Activated CD4-positive, alpha-beta T cell treated with anti-CD3 and anti-CD28 coated beads, Interleukin-2, amount 10 ng/mL, durations not matched to agents 7 days and 5 days (primary cell): ENCODE data around the gene AGBL1. TPM values are rescaled to one million over a fixed set of nuclear protein-coding genes. Genes with fewer than 3 reads are reported as not detected.

Experiments
- CTCF ChIA-PET: fragments of 350-600 bp; sonication (Branson Sonifier 250); formaldehyde crosslinking; loops from one replicate; lab custom pipeline; 2021; ENCODE audit warnings: antibody characterized with exemption; lab: Charles Lee
- POLR2A ChIA-PET: fragments of 350-600 bp; sonication (Branson Sonifier 250); formaldehyde crosslinking; loops from one replicate; lab custom pipeline; 2021; ENCODE audit warnings: antibody characterized with exemption; lab: Charles Lee
- DNase-seq: peaks from one replicate; pipeline ENCODE4 v3.0.0-alpha.2; 2020
- H3K27ac Mint-ChIP-seq: one replicate; pipeline ENCODE4 v1.8.0; 2021; ENCODE audit warnings: mild to moderate bottlenecking, moderate library complexity, mixed read lengths
- H3K27me3 Mint-ChIP-seq: one replicate; pipeline ENCODE4 v1.8.0; 2021; ENCODE audit warnings: mixed read lengths
- H3K36me3 Mint-ChIP-seq: one replicate; pipeline ENCODE4 v1.8.0; 2021; ENCODE audit warnings: low read depth, mixed read lengths
- H3K4me1 Mint-ChIP-seq: one replicate; pipeline ENCODE4 v1.8.0; 2021; ENCODE audit warnings: mixed read lengths
- H3K4me3 Mint-ChIP-seq: one replicate; pipeline ENCODE4 v1.8.0; 2021; ENCODE audit warnings: mild to moderate bottlenecking, moderate library complexity, mixed read lengths
- H3K9me3 Mint-ChIP-seq: one replicate; pipeline ENCODE4 v1.8.0; 2021; ENCODE audit warnings: mixed read lengths
- total RNA-seq, 2 experiments: library from RNA; stranded (reverse); gene quantifications; one replicate each; pipeline ENCODE4 v1.2.3, GENCODE V29; 2021

AGBL1 gene
- total RNA-seq, 2 experiments from 2014 or later, result not detected

DNA sequence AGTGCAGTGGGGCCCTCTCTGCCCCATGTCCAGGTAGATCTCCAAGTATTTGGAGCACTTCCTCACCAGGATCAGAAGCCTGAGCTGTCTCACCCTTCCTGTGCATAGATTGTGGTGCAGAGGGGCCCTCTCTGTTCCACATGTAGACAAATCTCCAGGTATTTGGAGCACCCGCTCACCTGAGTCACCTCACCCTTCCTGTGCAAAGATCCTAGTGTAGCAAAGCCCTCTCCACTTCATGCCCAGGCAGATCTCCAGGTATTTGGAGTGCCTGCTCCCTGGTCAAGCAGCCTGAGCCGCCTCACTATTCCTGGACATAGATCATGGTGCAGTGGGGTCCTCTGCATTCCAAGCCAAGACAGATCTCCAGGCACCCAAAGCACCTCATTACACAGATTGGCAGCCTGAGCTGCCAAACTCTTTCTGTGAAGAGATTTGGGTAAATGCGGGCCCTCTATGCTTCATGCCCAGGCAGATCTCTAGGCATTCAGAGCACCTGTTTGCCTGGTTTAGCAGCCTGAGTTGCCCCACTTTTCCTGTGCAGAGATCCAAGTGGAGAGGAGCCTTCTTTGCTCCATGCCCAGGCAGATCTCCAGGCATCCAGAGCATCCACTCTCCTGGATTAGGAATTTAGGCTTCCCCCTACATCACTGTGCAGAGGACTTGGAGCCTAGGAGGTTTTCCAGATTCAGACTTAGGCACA is 249.8 kb downstream of the AGBL1 start:
- CTCF ChIA-PET, result no interaction called here

GRCh38 chr15:86333819-86334218 is 254.1 kb downstream of the AGBL1 start:
- no peaks in the 10 kb centered on the region for H3K4me1 Mint-ChIP-seq
- no peak overlapping the region for H3K4me3 Mint-ChIP-seq
- no peak for DNase-seq
- H3K27me3 Mint-ChIP-seq, result no peaks in the 10 kb centered on the region
- peaks cover 14% of the 10 kb centered on the region for H3K9me3 Mint-ChIP-seq
- ChIA-PET CTCF (no interaction called here), POLR2A (no interaction called here)
- no peak overlapping the region for H3K27ac Mint-ChIP-seq
- no peaks in the 10 kb centered on the region for H3K36me3 Mint-ChIP-seq

More for the DNA sequence above, 249.8 kb downstream of the AGBL1 start:
- no peak overlapping the region for H3K27ac Mint-ChIP-seq
- H3K36me3 Mint-ChIP-seq, result no peaks in the 10 kb centered on the region
- no peak overlapping the region for H3K4me3 Mint-ChIP-seq
- H3K27me3 Mint-ChIP-seq, result no peaks in the 10 kb centered on the region
- no peaks in the 10 kb centered on the region for H3K4me1 Mint-ChIP-seq
- POLR2A ChIA-PET, result no interaction called here
- DNase-seq, result no peak
- H3K9me3 Mint-ChIP-seq, result peaks cover 13% of the 10 kb centered on the region

GRCh38 chr15:86336051-86336788 is 256.5 kb downstream of the AGBL1 start:
- POLR2A ChIA-PET, result no interaction called here
- no peak for DNase-seq
- no peak overlapping the region for H3K27ac Mint-ChIP-seq
- H3K36me3 Mint-ChIP-seq, result no peaks in the 10 kb centered on the region
- no peaks in the 10 kb centered on the region for H3K4me1 Mint-ChIP-seq
- no peaks in the 10 kb centered on the region for H3K27me3 Mint-ChIP-seq
- CTCF ChIA-PET, result interaction anchor here (0.6 kb wide), 1 partner anchor 630 kb away, joined by 3 read pairs; no protein-coding TSS in a partner anchor
- no peak overlapping the region for H3K4me3 Mint-ChIP-seq
- H3K9me3 Mint-ChIP-seq, result peaks cover 5% of the 10 kb centered on the region

DNA sequence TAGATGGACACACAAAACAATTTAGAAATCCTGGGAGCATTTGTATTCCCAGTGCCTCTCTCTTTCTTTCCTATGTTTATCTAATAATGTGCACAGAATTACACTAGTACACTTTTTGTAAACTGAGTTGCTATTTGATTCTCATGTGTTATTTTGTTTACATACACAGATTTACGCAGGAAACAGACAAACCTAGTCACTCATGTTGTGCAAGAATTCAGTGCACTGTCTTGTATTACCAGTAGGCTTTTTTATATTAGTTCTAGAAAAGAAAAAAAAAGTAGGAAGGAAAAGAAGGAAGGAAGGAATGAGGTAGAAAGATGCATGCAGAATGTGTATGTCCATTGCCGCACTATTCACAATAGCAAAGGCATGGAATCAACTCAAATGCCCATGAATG is 257.4 kb downstream of the AGBL1 start:
- CTCF ChIA-PET, result interaction anchor here (0.6 kb wide), 1 partner anchor 629 kb away, joined by 3 read pairs; no protein-coding TSS in a partner anchor
- no peaks in the 10 kb centered on the region for H3K36me3 Mint-ChIP-seq
- POLR2A ChIA-PET, result no interaction called here
- no peak overlapping the region for H3K4me3 Mint-ChIP-seq
- no peaks in the 10 kb centered on the region for H3K4me1 Mint-ChIP-seq
- H3K9me3 Mint-ChIP-seq, result peaks cover 3% of the 10 kb centered on the region
- no peak for DNase-seq
- H3K27me3 Mint-ChIP-seq, result no peaks in the 10 kb centered on the region
- no peak overlapping the region for H3K27ac Mint-ChIP-seq

DNA sequence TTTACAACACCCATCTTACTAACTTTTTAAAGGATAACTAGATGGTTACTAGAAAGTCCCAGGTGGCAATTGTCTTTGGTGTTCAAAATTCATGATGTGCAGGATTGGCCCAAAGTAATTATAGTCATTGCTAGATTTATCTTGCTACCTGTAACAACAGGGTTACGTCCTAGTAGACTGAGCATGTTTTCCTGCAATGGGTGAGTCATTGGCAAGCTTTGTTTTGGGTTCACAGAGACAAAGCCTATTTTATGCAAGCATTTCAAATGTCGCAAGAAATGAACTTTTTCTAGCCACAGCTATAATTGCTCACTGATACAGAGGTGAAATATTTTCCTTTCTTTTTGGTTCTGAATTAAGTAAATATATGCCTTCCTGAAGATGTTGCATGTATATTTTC is 267.6 kb downstream of the AGBL1 start:
- ChIA-PET CTCF (no interaction called here), POLR2A (no interaction called here)
- Mint-ChIP-seq H3K27ac (no peak overlapping the region), H3K27me3 (no peaks in the 10 kb centered on the region), H3K4me1 (no peaks in the 10 kb centered on the region), H3K4me3 (no peak overlapping the region), H3K36me3 (no peaks in the 10 kb centered on the region), H3K9me3 (no peaks in the 10 kb centered on the region)
- no peak for DNase-seq

- no peak for DNase-seq
- ChIA-PET POLR2A (no interaction called here), CTCF (no interaction called here)
- no peak overlapping the region for H3K4me3 Mint-ChIP-seq
- no peaks in the 10 kb centered on the region for H3K27me3 Mint-ChIP-seq
- no peak overlapping the region for H3K27ac Mint-ChIP-seq
- H3K36me3 Mint-ChIP-seq, result no peaks in the 10 kb centered on the region
- H3K9me3 Mint-ChIP-seq, result no peaks in the 10 kb centered on the region
- no peaks in the 10 kb centered on the region for H3K4me1 Mint-ChIP-seq
These were observed 269.9 kb downstream of the AGBL1 start for GRCh38 chr15:86349565-86349964.

DNA sequence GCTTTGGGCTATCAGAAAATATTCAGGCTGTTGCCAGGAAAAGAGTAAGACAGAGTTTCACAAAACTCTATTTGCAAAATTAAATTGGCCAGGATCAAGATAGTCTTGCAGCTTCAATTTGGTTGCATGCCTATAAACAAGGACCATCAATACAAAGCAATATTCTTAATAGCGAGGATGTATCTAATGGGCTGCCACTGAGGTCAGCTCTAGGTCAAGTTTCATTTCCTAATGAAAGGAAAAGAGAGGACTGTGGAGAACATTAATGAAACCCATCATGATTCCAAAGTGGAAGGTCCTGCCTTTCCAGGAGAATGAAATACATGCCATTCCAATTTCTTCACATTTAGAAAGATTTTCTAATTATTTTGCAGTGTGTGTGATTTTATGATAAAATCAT is 273.5 kb downstream of the AGBL1 start:
- no peaks in the 10 kb centered on the region for H3K4me1 Mint-ChIP-seq
- H3K27me3 Mint-ChIP-seq, result no peaks in the 10 kb centered on the region
- DNase-seq, result no peak
- no peaks in the 10 kb centered on the region for H3K36me3 Mint-ChIP-seq
- POLR2A ChIA-PET, result no interaction called here
- H3K9me3 Mint-ChIP-seq, result no peaks in the 10 kb centered on the region
- CTCF ChIA-PET, result no interaction called here
- H3K27ac Mint-ChIP-seq, result no peak overlapping the region
- H3K4me3 Mint-ChIP-seq, result no peak overlapping the region

- Mint-ChIP-seq H3K9me3 (no peaks in the 10 kb centered on the region), H3K4me1 (no peaks in the 10 kb centered on the region), H3K27me3 (no peaks in the 10 kb centered on the region), H3K36me3 (no peaks in the 10 kb centered on the region), H3K4me3 (no peak overlapping the region), H3K27ac (no peak overlapping the region)
- DNase-seq, result no peak
- ChIA-PET CTCF (no interaction called here), POLR2A (no interaction called here)
These were observed 275.7 kb downstream of the AGBL1 start for GRCh38 chr15:86355361-86355760.

DNA sequence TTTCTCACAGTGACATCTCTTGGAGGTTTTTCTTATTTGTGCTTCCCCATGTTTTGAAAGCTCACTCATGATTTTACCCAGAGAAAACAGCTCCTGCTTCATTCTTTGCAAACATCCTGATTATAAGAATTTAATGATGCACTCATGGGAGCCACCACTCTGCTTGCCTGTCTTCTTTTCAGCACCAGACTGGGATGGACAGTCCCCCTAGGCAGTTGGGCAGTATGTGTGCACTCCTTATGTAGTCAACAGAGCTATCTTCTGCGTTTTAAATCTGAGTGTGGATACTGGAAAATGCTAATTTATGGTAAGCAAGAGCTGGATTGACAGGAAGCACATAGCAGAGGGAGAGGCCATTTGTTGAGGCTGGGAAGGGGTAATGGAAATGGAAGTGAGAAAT is 276.1 kb downstream of the AGBL1 start:
- H3K9me3 Mint-ChIP-seq, result no peaks in the 10 kb centered on the region
- H3K4me1 Mint-ChIP-seq, result no peaks in the 10 kb centered on the region
- H3K27me3 Mint-ChIP-seq, result no peaks in the 10 kb centered on the region
- H3K27ac Mint-ChIP-seq, result no peak overlapping the region
- no peaks in the 10 kb centered on the region for H3K36me3 Mint-ChIP-seq
- ChIA-PET POLR2A (no interaction called here), CTCF (no interaction called here)
- no peak for DNase-seq
- no peak overlapping the region for H3K4me3 Mint-ChIP-seq

GRCh38 chr15:86362555-86362954 is 282.9 kb downstream of the AGBL1 start:
- no peaks in the 10 kb centered on the region for H3K36me3 Mint-ChIP-seq
- H3K4me3 Mint-ChIP-seq, result no peak overlapping the region
- DNase-seq, result no peak
- no peaks in the 10 kb centered on the region for H3K27me3 Mint-ChIP-seq
- no peaks in the 10 kb centered on the region for H3K4me1 Mint-ChIP-seq
- H3K9me3 Mint-ChIP-seq, result peaks cover 2% of the 10 kb centered on the region
- ChIA-PET POLR2A (no interaction called here), CTCF (no interaction called here)
- no peak overlapping the region for H3K27ac Mint-ChIP-seq

- H3K36me3 Mint-ChIP-seq, result no peaks in the 10 kb centered on the region
- H3K27ac Mint-ChIP-seq, result no peak overlapping the region
- ChIA-PET CTCF (no interaction called here), POLR2A (no interaction called here)
- no peak for DNase-seq
- no peaks in the 10 kb centered on the region for H3K27me3 Mint-ChIP-seq
- H3K9me3 Mint-ChIP-seq, result peaks cover 11% of the 10 kb centered on the region
- H3K4me1 Mint-ChIP-seq, result no peaks in the 10 kb centered on the region
- no peak overlapping the region for H3K4me3 Mint-ChIP-seq
These were observed 293.5 kb downstream of the AGBL1 start for GRCh38 chr15:86373147-86373546.

DNA sequence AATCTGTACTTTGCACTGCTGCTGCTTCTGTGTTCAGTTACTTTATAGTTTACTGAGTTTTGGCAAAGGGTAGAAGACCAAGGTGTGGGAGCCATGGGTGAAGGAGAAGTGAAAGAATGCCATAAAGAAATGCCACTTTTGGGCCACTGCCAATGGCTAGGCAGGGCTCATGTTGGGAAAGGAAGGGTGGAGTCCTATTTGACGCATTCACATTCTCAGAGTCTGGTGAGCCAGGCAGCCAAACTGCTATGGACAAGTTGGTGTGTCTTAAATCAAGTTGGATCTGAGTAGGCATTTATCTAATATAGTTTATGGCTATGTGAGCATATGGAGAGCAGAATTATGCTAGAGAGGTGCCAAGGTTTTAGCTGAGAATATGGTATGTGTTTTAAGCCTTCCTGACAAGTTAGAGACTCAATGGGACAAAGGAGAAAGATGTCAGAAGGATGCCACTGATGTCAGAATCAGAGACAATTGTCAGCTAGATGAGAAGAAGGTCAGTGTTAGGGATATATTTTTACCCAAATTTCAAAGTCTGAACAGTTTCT is 296.1 kb downstream of the AGBL1 start:
- ChIA-PET CTCF (no interaction called here), POLR2A (no interaction called here)
- no peak for DNase-seq
- Mint-ChIP-seq H3K27me3 (no peaks in the 10 kb centered on the region), H3K36me3 (no peaks in the 10 kb centered on the region), H3K9me3 (peaks cover 9% of the 10 kb centered on the region), H3K4me1 (no peaks in the 10 kb centered on the region), H3K4me3 (no peak overlapping the region), H3K27ac (no peak overlapping the region)

GRCh38 chr15:86377914-86378313 is 298.2 kb downstream of the AGBL1 start:
- H3K36me3 Mint-ChIP-seq, result no peaks in the 10 kb centered on the region
- no peak for DNase-seq
- no peak overlapping the region for H3K27ac Mint-ChIP-seq
- no peak overlapping the region for H3K4me3 Mint-ChIP-seq
- H3K4me1 Mint-ChIP-seq, result no peaks in the 10 kb centered on the region
- H3K9me3 Mint-ChIP-seq, result peaks cover 9% of the 10 kb centered on the region
- ChIA-PET POLR2A (no interaction called here), CTCF (no interaction called here)
- H3K27me3 Mint-ChIP-seq, result no peaks in the 10 kb centered on the region
